HUES48 (cell line): ENCODE measurements around the gene RHBG.
A peak's percentile ranks its signal among the peaks of the same experiment; 100 is the strongest.
"Not testable (repeated sequence)": the region's sequence is repeated elsewhere in the genome, so short reads cannot be mapped to it uniquely, and the experiment has no call there.

Source experiments
- H3K27ac ChIP-seq: one replicate; pipeline ENCODE4 v1.7.0; 2013; ENCODE audit warnings: low read depth, low read length, inconsistent platforms
- H3K27me3 ChIP-seq: 2 replicates; pipeline ENCODE4 v1.6.1; 2013; ENCODE audit warnings: mild to moderate bottlenecking, low read length; ENCODE audit not compliant: control insufficient read depth, insufficient read depth
- H3K36me3 ChIP-seq: 2 replicates; pipeline ENCODE4 v1.6.1; 2013; ENCODE audit warnings: low read length; ENCODE audit not compliant: control insufficient read depth, insufficient read depth
- H3K4me1 ChIP-seq: 2 replicates; pipeline ENCODE4 v1.6.1; 2013; ENCODE audit warnings: mild to moderate bottlenecking, low read length; ENCODE audit not compliant: control insufficient read depth, insufficient read depth
- H3K4me3 ChIP-seq: 2 replicates; pipeline ENCODE4 v1.5.1; 2013; ENCODE audit warnings: mild to moderate bottlenecking, low read depth, low read length
- H3K9ac ChIP-seq: 2 replicates; pipeline ENCODE4 v1.6.1; 2013; ENCODE audit warnings: mild to moderate bottlenecking, low read depth, low read length, moderate library complexity
- H3K9me3 ChIP-seq: 2 replicates; pipeline ENCODE4 v1.6.1; 2013; ENCODE audit warnings: low read length; ENCODE audit not compliant: control insufficient read depth, insufficient read depth

RHBG gene

DNA sequence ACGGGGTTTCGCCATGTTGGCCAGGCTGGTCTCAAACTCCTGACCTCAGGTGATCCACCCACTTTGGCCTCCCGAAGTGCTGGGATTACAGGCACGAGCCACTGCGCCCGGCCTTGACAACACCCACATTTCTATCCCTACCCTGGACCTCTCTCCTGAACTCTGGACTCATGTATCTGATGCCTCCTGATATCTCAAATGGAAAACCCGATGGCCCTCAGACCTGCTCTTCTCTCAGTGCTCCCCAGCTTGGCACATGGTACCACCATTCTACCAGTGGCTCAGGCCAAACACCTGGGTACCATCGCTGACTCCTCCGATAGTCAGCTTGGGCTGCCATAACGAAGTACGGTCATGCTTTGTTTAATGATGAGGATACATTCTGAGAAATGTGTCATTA is 8.5 kb upstream of the RHBG start:
- Histone ChIP-seq H3K36me3 (no peaks in the 10 kb centered on the region), H3K4me1 (no peaks in the 10 kb centered on the region), H3K27ac (no peak overlapping the region), H3K27me3 (no peaks in the 10 kb centered on the region), H3K9ac (no peak overlapping the region), H3K4me3 (no peak overlapping the region), H3K9me3 (no peaks in the 10 kb centered on the region)

DNA sequence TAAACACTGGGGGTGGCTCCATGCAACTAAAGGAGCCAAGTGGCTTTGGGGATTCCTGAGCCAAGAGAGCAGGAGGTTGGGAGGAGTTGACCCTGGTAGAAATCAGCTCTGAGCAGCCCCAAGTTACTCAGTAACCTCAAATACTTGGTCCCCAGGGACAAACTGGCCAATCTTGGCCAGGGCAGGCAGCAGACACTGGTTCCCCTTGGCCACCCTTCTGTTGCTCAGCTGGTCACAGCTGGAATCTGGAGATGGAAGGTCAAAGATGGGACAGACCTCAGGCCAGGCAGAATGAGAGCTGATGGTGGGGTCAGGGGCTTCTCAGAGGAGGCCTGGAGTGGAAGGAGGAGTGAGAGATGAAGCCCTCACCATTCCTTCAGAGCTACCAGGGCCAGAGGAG is 3.3 kb upstream of the RHBG start:
- H3K36me3 ChIP-seq, result no peaks in the 10 kb centered on the region
- H3K4me1 ChIP-seq, result peaks cover 8% of the 10 kb centered on the region; the same call in 1 of the 2 replicates

DNA sequence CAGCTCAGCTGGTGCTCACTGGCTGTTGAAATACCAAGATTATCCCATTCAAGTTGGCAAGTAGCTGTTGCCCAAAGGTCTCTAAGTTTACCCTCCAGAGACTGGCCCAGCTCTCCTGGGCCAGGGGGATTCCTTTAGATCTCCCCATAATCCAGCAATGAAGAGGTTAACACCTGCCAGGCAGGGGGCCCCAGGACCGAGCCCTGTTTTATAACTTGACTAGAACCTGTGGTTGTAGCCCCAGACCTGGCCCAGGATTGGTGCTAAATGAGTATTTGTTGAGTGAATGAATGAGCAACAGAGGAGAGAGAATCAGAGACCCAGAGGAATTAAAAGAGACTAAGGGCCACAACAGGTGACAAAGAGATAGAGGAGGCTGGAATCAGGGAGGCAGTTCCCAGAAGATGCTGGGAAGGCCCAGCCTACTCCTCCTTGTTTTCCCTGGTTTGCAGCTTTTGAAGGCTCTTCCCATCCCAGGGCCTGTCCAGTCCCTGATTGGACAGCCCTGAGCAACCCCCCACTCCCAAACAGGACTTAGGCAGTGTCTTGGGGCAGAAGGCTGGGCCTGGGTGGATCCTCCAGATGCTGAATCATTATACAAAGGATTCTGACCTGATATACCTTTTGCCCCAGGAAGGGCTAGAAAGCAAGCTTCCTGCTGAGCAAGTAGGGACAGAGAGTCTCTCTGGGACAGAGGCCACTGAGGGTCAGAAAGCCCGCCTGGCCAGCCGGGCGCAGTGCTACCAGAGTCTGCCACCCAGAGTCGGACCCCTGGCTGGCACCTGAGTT is 2.4 kb upstream of the RHBG start:
- H3K27me3 ChIP-seq, result peaks cover 9% of the 10 kb centered on the region
- H3K36me3 ChIP-seq, result no peaks in the 10 kb centered on the region
- no peaks in the 10 kb centered on the region for H3K9me3 ChIP-seq
- no peak overlapping the region for H3K9ac ChIP-seq
- peaks cover 8% of the 10 kb centered on the region; the same call in 1 of the 2 replicates for H3K4me1 ChIP-seq
- H3K27ac ChIP-seq, result no peak overlapping the region
- H3K4me3 ChIP-seq, result no peak overlapping the region

More for the DNA sequence above, 3.3 kb upstream of the RHBG start:
- Histone ChIP-seq H3K4me3 (no peak overlapping the region), H3K27me3 (peaks cover 9% of the 10 kb centered on the region), H3K9me3 (no peaks in the 10 kb centered on the region), H3K9ac (no peak overlapping the region), H3K27ac (no peak overlapping the region)

- Histone ChIP-seq H3K9ac (no peak overlapping the region), H3K4me3 (no peak overlapping the region), H3K27me3 (peaks cover 9% of the 10 kb centered on the region), H3K36me3 (no peaks in the 10 kb centered on the region), H3K27ac (no peak overlapping the region), H3K9me3 (no peaks in the 10 kb centered on the region), H3K4me1 (peaks cover 8% of the 10 kb centered on the region; the same call in 1 of the 2 replicates)
Measured at GRCh38 chr1:156367383-156368156, 1.4 kb upstream of the RHBG start.

DNA sequence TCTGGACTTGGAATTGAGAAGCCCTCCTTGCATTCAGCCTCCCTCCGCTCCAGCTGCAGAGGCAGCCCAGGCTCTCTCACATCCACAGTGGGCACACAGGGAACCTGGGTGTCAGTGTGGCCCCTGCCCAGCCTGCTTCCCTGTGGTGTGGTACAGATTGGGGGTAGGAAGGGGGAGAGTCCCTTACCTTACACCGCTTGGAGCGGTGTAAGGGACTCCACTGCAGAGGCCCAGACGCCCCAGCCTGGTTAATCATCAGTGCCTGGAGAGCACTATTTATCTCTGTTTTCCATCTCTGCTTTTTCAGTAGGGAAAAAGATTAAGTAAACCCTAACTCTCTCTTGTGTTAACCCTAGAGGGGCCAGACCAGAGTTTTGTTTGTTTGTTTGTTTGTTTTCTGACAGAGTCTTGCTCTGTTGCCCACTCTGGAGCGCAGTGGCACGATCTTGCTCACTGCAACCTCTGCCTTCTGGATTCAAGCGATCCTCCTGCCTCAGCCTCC is 803 bp upstream of the RHBG start:
- Histone ChIP-seq H3K4me1 (peaks cover 8% of the 10 kb centered on the region; the same call in 1 of the 2 replicates), H3K4me3 (no peak overlapping the region), H3K27me3 (peaks cover 9% of the 10 kb centered on the region), H3K27ac (no peak overlapping the region), H3K36me3 (no peaks in the 10 kb centered on the region), H3K9ac (no peak overlapping the region), H3K9me3 (no peaks in the 10 kb centered on the region)

DNA sequence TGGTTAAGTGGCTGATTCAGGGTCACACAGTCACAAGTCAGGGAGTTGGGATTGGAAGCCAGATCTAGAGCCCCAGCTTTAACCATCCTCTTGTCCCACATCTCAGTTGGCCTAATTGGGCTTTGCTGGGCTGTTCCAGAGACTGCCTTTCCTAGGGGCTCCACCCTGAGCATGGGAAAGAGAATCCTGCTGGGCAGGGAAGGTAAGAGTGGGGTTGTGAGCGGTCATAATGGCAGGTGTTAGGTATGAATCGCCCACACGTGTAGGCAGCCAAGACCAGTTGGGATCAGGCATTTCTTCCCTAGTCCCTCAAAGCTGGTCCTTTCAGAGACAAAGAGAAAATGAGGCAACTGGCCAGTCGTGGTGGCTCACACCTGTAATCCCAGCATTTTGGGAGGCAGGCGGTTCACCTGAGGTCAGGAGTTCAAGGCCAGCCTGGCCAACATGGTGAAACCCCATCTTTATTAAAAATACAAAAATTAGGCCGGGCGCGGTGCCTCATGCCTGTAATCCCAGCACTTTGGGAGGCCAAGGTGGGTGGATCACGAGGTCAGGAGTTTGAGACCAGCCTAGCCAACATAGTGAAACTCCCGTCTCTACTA is 775 bp downstream of the RHBG start:
- not testable (repeated sequence) for H3K4me1 ChIP-seq, H3K36me3 ChIP-seq, H3K27ac ChIP-seq, H3K9me3 ChIP-seq, H3K27me3 ChIP-seq
- Histone ChIP-seq H3K9ac (0 out of 2 replicates have a peak overlapping the region, but pooled peaks have one; percentile 14), H3K4me3 (peak overlapping the region; percentile 62)

DNA sequence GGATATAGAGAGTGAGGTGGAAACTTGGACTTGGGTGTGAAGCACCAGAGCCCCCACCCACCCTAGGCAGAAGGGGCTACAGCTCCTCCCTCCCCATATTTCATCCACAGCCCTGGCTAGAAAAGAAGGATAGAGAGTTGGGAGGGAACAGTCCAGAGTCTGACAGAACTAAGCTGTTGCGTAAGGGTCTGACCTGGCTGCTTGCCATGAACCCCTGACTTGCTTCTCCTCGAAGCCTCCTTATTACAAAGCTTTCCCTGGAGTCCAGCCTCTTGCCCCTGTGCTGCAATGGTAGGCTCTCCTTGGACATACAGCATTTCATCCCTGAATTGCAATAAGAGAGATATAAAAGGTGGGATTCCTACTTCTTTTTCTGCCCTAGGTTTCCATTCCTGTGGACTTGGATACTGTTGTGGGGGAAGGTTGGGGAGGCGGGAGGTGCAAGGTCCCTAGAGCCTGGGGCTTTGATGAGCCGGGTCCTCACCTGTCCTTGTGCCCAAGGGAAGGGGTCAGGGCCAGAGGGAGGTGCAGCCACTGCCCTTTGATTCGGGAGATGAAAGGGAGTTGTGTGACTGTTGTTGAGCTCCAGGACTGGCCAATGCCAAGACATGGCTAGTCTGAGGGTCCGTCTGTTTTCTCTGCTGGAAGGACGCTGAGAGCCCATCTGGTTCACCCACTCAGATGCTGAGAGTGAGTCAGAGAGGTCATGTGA is 2.7 kb downstream of the RHBG start:
- Histone ChIP-seq H3K36me3 (no peaks in the 10 kb centered on the region), H3K9me3 (no peaks in the 10 kb centered on the region), H3K4me3 (no peak overlapping the region), H3K27me3 (peaks cover 9% of the 10 kb centered on the region), H3K4me1 (peaks cover 6% of the 10 kb centered on the region; the same call in 1 of the 2 replicates), H3K27ac (no peak overlapping the region), H3K9ac (no peak overlapping the region)

- Histone ChIP-seq H3K4me3 (no peak overlapping the region), H3K9me3 (no peaks in the 10 kb centered on the region), H3K36me3 (no peaks in the 10 kb centered on the region), H3K27ac (no peak overlapping the region), H3K4me1 (peaks cover 3% of the 10 kb centered on the region; the same call in 1 of the 2 replicates), H3K9ac (no peak overlapping the region), H3K27me3 (peaks cover 9% of the 10 kb centered on the region)
Measured at GRCh38 chr1:156372265-156372586, 3.2 kb downstream of the RHBG start.

- Histone ChIP-seq H3K9ac (no peak overlapping the region), H3K4me1 (0 out of 2 replicates have a peak, but pooled peaks cover 2% of the 10 kb centered on the region), H3K4me3 (no peak overlapping the region), H3K27me3 (peaks cover 9% of the 10 kb centered on the region), H3K36me3 (no peaks in the 10 kb centered on the region), H3K9me3 (no peaks in the 10 kb centered on the region), H3K27ac (no peak overlapping the region)
Measured at GRCh38 chr1:156372876-156373275, 3.9 kb downstream of the RHBG start.

DNA sequence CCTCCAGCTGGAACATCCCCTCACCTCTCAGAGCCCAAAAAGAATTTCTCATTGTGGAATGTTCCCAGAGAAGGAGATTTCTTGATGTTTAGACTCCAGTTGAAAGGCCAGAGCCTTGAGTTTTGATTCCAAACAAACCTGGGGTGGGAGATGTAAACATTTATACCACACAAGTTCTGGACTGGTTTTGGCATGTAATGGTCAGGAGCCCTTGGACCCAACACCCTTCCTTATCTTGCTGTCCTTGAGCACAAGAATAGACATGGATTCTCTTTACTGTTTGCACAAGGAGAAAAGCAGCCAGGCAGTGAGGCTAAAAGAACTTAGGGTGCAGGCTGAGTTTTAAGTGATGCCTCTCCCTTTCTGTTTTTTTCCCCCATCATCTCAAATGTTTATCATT is 4.5 kb downstream of the RHBG start:
- H3K4me3 ChIP-seq, result no peak overlapping the region
- peaks cover 9% of the 10 kb centered on the region for H3K27me3 ChIP-seq
- H3K27ac ChIP-seq, result no peak overlapping the region
- H3K4me1 ChIP-seq, result 0 out of 2 replicates have a peak, but pooled peaks cover 2% of the 10 kb centered on the region
- no peaks in the 10 kb centered on the region for H3K36me3 ChIP-seq
- H3K9ac ChIP-seq, result no peak overlapping the region
- H3K9me3 ChIP-seq, result no peaks in the 10 kb centered on the region
